Trophoblast cell (in vitro differentiated cells and primary cell): ENCODE results near the gene MICALL2.

Source experiments
- DNase-seq, 2 donors: peaks; one replicate each; pipeline ENCODE4 v3.0.0-alpha.2; 2016
- H2AFZ ChIP-seq: 2 replicates; pipeline ENCODE4 v1.6.1; 2013; ENCODE audit warnings: low read length, moderate library complexity, mild to moderate bottlenecking; ENCODE audit not compliant: insufficient read depth, poor library complexity
- H2AK5ac ChIP-seq: 2 replicates; pipeline ENCODE4 v1.6.1; 2013; ENCODE audit warnings: mild to moderate bottlenecking, low read length
- H2BK120ac ChIP-seq: 2 replicates; pipeline ENCODE4 v1.6.1; 2013; ENCODE audit warnings: low read length, mild to moderate bottlenecking, moderate library complexity; ENCODE audit not compliant: insufficient read depth, poor library complexity
- H2BK12ac ChIP-seq: 2 replicates; pipeline ENCODE4 v1.6.1; 2013; ENCODE audit warnings: mild to moderate bottlenecking, low read length, moderate library complexity
- H2BK5ac ChIP-seq: 2 replicates; pipeline ENCODE4 v1.6.1; 2013; ENCODE audit warnings: low read length, low read depth, moderate library complexity, mild to moderate bottlenecking; ENCODE audit not compliant: poor library complexity
- H3K14ac ChIP-seq: 2 replicates; pipeline ENCODE4 v1.6.1; 2013; ENCODE audit warnings: mild to moderate bottlenecking, low read length
- H3K18ac ChIP-seq: 2 replicates; pipeline ENCODE4 v1.6.1; 2013; ENCODE audit warnings: mild to moderate bottlenecking, low read length
- H3K23ac ChIP-seq: 2 replicates; pipeline ENCODE4 v1.6.1; 2013; ENCODE audit warnings: low read length
- H3K27ac ChIP-seq: 2 replicates; pipeline ENCODE4 v1.5.1; 2013; ENCODE audit warnings: low read depth, mild to moderate bottlenecking, inconsistent platforms, low read length, moderate library complexity
- H3K27me3 ChIP-seq: 2 replicates; pipeline ENCODE4 v1.6.1; 2013; ENCODE audit warnings: inconsistent platforms, mild to moderate bottlenecking, low read length, moderate library complexity; ENCODE audit not compliant: insufficient read depth
- H3K36me3 ChIP-seq, 2 experiments: 1 replicate in 1 of 2; 2 replicates in 1 of 2; pipeline ENCODE4 v1.6.1; 2013; ENCODE audit warnings: low read length in 2 of 2, mild to moderate bottlenecking in 2 of 2, moderate library complexity in 1 of 2; ENCODE audit not compliant: insufficient read depth in 2 of 2, control insufficient read depth in 1 of 2
- H3K4ac ChIP-seq: 2 replicates; pipeline ENCODE4 v1.6.1; 2013; ENCODE audit warnings: low read depth, mild to moderate bottlenecking, low read length, moderate library complexity
- H3K4me1 ChIP-seq, 2 experiments: 1 replicate in 1 of 2; 2 replicates in 1 of 2; pipeline ENCODE4 v1.6.1; 2013; ENCODE audit warnings: low read length in 2 of 2, mild to moderate bottlenecking in 2 of 2, moderate library complexity in 1 of 2; ENCODE audit not compliant: insufficient read depth in 2 of 2, control insufficient read depth in 1 of 2
- H3K4me2 ChIP-seq: 2 replicates; pipeline ENCODE4 v1.6.1; 2013; ENCODE audit warnings: inconsistent platforms, mild to moderate bottlenecking, low read length, moderate library complexity
- H3K4me3 ChIP-seq: 2 replicates; pipeline ENCODE4 v1.5.1; 2013; ENCODE audit warnings: mild to moderate bottlenecking, low read depth, low read length, inconsistent platforms
- H3K79me1 ChIP-seq: one replicate; pipeline ENCODE4 v1.6.1; 2013; ENCODE audit warnings: low read length
- H3K79me2 ChIP-seq: 2 replicates; pipeline ENCODE4 v1.6.1; 2013; ENCODE audit warnings: low read length, mild to moderate bottlenecking; ENCODE audit not compliant: control insufficient read depth, insufficient read depth, poor library complexity
- H3K9ac ChIP-seq: 2 replicates; pipeline ENCODE4 v1.6.1; 2013; ENCODE audit warnings: mild to moderate bottlenecking, low read length
- H3K9me3 ChIP-seq: 2 replicates; pipeline ENCODE4 v1.6.1; 2013; ENCODE audit warnings: low read depth, mild to moderate bottlenecking, control low read depth, inconsistent platforms, low read length; ENCODE audit not compliant: insufficient read depth
- H4K12ac ChIP-seq: 2 replicates; pipeline ENCODE4 v1.6.1; 2013; ENCODE audit warnings: low read depth, mild to moderate bottlenecking, low read length, moderate library complexity
- H4K8ac ChIP-seq: 2 replicates; pipeline ENCODE4 v1.6.1; 2013; ENCODE audit warnings: low read depth, mild to moderate bottlenecking, low read length, moderate library complexity
- H4K91ac ChIP-seq: one replicate; pipeline ENCODE4 v1.6.1; 2013; ENCODE audit warnings: low read depth, mild to moderate bottlenecking, low read length, moderate library complexity
- WGBS: extraction: QIAGEN DNeasy Blood & Tissue Kit; methylation state at CpG from one replicate; pipeline ENCODE4 v1.1.7; 2013; ENCODE audit warnings: missing lambda C conversion rate; ENCODE audit not compliant: insufficient read length, insufficient coverage; ENCODE audit errors: extremely low coverage; 5-methylcytosine and 5-hydroxymethylcytosine counted together

Gene MICALL2

DNA sequence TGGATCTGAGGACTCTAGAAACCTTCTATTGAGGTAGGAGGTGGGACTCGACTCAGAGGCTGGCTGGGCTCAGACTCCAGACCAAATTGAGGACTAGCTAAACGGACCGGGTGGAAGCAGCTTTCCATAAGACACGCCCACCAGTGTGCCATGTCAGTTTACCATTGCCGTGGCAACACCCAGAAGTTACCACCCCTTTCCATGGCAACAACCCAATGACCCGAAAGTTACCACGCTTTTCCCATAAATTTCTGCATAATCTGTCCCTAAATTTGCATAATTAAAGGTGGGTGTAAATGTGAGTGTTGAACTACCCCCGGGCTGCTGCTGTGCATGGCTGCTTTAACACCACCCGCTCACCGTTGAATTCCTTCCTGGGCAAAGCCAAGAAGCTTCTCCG is 58.9 kb downstream of the MICALL2 start:
- Histone ChIP-seq H3K4me3 (no peak overlapping the region), H3K4me2 (no peak overlapping the region), H2AK5ac (no peak overlapping the region), H4K12ac (no peak overlapping the region), H2BK120ac (no peak overlapping the region), H3K4ac (no peak overlapping the region), H3K9ac (no peak overlapping the region), H3K9me3 (peaks cover 17% of the 10 kb centered on the region), H3K14ac (no peak overlapping the region), H4K91ac (no peak overlapping the region), H3K18ac (no peak overlapping the region), H3K79me2 (no peaks in the 10 kb centered on the region), H3K27ac (no peak overlapping the region), H4K8ac (no peak overlapping the region), H3K79me1 (no peaks in the 10 kb centered on the region), H2BK12ac (no peak overlapping the region), H3K23ac (no peak overlapping the region), H2BK5ac (no peak overlapping the region), H3K36me3 (no peaks in the 10 kb centered on the region), H3K27me3 (peaks cover 20% of the 10 kb centered on the region), H2AFZ (no peak overlapping the region), H3K4me1 (no peaks in the 10 kb centered on the region)
- no CpG with 5 or more reads among the region's 11 CpGs for WGBS
- no peak for DNase-seq

- peaks cover 27% of the 10 kb centered on the region for H3K9me3 ChIP-seq
- H3K79me1 ChIP-seq: no peaks in the 10 kb centered on the region
- no peak overlapping the region for H3K4me2 ChIP-seq
- no peak overlapping the region for H4K8ac ChIP-seq
- peaks cover 5% of the 10 kb centered on the region for H3K27me3 ChIP-seq
- H4K91ac ChIP-seq: no peak overlapping the region
- H3K23ac ChIP-seq: no peak overlapping the region
- no peak overlapping the region for H2AFZ ChIP-seq
- no peak overlapping the region for H3K4ac ChIP-seq
- H3K36me3 ChIP-seq: no peaks in the 10 kb centered on the region
- H2AK5ac ChIP-seq: no peak overlapping the region
- no peak overlapping the region for H2BK120ac ChIP-seq
- no peak overlapping the region for H3K27ac ChIP-seq
- no peak overlapping the region for H2BK12ac ChIP-seq
- H3K4me3 ChIP-seq: no peak overlapping the region
- no peak overlapping the region for H4K12ac ChIP-seq
- H3K79me2 ChIP-seq: no peaks in the 10 kb centered on the region
- H3K4me1 ChIP-seq: no peaks in the 10 kb centered on the region
- no peak overlapping the region for H2BK5ac ChIP-seq
- H3K18ac ChIP-seq: no peak overlapping the region
- no peak overlapping the region for H3K14ac ChIP-seq
- WGBS: no CpG with 5 or more reads among the region's 12 CpGs
- DNase-seq: peak; percentile 85 to 93
- H3K9ac ChIP-seq: no peak overlapping the region
Measured at GRCh38 chr7:1397491-1398327, 61.6 kb downstream of the MICALL2 start.

DNA sequence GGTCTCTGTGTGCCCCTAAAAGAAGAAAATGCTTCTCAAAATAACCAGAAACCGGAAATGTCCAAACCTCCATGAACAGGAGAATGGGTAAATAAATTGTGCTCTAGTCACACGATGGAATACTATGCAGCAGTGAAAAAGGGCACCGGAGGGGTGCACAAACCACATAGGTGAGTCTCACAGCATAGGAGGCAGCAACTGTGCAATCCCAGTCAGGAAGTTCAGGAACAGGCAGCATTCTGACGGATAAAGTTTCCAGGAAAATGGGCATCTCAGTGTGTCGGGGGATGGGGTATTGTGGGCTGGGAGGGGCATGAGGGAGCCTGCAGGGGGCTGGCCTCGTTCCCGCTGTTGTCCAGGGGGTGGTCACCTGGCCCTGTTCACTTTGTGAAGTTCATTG is 63.1 kb downstream of the MICALL2 start:
- Histone ChIP-seq H2BK5ac (no peak overlapping the region), H3K79me2 (no peaks in the 10 kb centered on the region), H3K14ac (no peak overlapping the region), H3K27me3 (no peaks in the 10 kb centered on the region), H3K9me3 (peaks cover 25% of the 10 kb centered on the region), H3K4ac (no peak overlapping the region), H4K12ac (no peak overlapping the region), H3K36me3 (no peaks in the 10 kb centered on the region), H3K23ac (no peak overlapping the region), H3K4me3 (no peak overlapping the region), H2AFZ (no peak overlapping the region), H3K79me1 (no peaks in the 10 kb centered on the region), H3K4me1 (no peaks in the 10 kb centered on the region), H3K18ac (no peak overlapping the region), H3K4me2 (no peak overlapping the region), H4K91ac (no peak overlapping the region), H2BK12ac (no peak overlapping the region), H2BK120ac (no peak overlapping the region), H2AK5ac (no peak overlapping the region), H4K8ac (no peak overlapping the region), H3K27ac (no peak overlapping the region), H3K9ac (no peak overlapping the region)
- WGBS: no CpG with 5 or more reads among the region's 7 CpGs
- DNase-seq: no peak

DNA sequence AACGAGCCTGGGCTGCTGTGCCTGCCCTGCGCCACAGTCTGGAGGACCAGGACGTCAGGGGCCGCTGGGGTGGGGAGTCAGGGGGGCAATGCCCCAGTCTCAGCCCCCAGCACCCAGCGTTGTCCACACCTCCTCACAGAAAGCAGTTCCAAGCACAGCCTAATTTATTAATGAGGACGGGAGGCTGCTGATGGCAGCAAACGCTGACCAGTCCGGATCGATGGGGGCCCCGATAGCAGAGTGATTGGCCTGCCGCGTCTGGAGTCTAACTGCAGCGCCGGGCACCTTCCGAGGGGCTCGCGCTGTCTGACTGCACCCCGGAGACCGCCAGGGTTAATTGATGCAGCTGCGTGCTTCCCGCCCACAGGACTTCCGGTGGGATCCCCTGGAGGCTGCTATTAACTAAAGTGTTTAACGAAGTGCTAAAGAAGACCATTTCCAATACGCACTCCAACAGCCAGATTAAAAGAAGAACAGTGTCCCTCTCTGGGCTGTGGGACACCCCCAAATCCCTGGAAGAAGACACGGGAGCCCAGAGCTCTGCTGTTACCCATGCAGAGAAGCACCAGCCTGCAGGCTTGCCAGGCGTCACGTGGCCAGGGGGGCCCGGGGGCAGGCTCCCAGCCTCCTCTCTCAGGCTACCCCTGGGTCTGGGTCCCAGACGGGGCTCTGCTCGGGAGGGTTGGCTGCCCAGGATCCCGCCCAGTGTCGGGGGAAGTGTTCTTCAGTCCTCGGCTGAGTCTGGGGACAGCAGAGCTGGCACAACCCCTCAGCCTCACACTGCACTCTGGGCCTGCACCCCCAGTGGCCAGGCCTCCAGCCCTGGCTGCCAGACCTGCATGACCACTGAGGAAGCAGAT is 63.8 kb downstream of the MICALL2 start:
- no peak overlapping the region for H2AFZ ChIP-seq
- H3K4me1 ChIP-seq: no peaks in the 10 kb centered on the region
- peaks cover 25% of the 10 kb centered on the region for H3K9me3 ChIP-seq
- no peak overlapping the region for H3K14ac ChIP-seq
- no peak overlapping the region for H2BK12ac ChIP-seq
- no peaks in the 10 kb centered on the region for H3K27me3 ChIP-seq
- DNase-seq: no peak
- H3K4ac ChIP-seq: no peak overlapping the region
- H3K79me1 ChIP-seq: no peaks in the 10 kb centered on the region
- no peak overlapping the region for H3K4me2 ChIP-seq
- H3K23ac ChIP-seq: no peak overlapping the region
- H3K18ac ChIP-seq: no peak overlapping the region
- H3K36me3 ChIP-seq: no peaks in the 10 kb centered on the region
- no peak overlapping the region for H2AK5ac ChIP-seq
- no peaks in the 10 kb centered on the region for H3K79me2 ChIP-seq
- no CpG with 5 or more reads among the region's 33 CpGs for WGBS
- no peak overlapping the region for H4K12ac ChIP-seq
- no peak overlapping the region for H3K9ac ChIP-seq
- no peak overlapping the region for H2BK5ac ChIP-seq
- H2BK120ac ChIP-seq: no peak overlapping the region
- H3K27ac ChIP-seq: no peak overlapping the region
- no peak overlapping the region for H4K91ac ChIP-seq
- no peak overlapping the region for H4K8ac ChIP-seq
- H3K4me3 ChIP-seq: no peak overlapping the region
